GM04504 (cell line): ENCODE data around the gene ALDH2.
"Not testable (repeated sequence)": the region's sequence is repeated elsewhere in the genome, so short reads cannot be mapped to it uniquely, and the experiment has no call there.

Source experiments
- DNase-seq: peaks from one replicate; pipeline ENCODE4 v3.0.0-alpha.2; 2012; ENCODE audit warnings: low read depth

ALDH2 gene

GRCh38 chr12:111826316-111826715 lies 59.6 kb downstream of the ALDH2 start:
- no peak for DNase-seq

GRCh38 chr12:111826992-111827391 lies 60.3 kb downstream of the ALDH2 start:
- no peak for DNase-seq

GRCh38 chr12:111827907-111828306 lies 61.2 kb downstream of the ALDH2 start:
- DNase-seq, result no peak

- DNase-seq, result no peak
Observed at GRCh38 chr12:111828338-111828979, 61.7 kb downstream of the ALDH2 start.

DNA sequence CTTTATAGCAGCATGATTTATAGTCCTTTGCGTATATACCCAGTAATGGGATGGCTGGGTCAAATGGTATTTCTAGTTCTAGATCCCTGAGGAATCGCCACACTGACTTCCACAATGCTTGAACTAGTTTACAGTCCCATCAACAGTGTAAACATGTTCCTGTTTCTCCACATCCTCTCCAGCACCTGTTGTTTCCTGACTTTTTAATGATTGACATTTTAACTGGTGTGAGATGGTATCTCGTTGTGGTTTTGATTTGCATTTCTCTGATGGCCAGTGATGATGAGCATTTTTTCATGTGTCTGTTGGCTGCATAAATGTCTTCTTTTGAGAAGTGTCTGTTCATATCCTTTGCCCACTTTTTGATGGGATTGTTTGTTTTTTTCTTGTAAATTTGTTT lies 62.9 kb downstream of the ALDH2 start:
- DNase-seq, result not testable (repeated sequence)

DNA sequence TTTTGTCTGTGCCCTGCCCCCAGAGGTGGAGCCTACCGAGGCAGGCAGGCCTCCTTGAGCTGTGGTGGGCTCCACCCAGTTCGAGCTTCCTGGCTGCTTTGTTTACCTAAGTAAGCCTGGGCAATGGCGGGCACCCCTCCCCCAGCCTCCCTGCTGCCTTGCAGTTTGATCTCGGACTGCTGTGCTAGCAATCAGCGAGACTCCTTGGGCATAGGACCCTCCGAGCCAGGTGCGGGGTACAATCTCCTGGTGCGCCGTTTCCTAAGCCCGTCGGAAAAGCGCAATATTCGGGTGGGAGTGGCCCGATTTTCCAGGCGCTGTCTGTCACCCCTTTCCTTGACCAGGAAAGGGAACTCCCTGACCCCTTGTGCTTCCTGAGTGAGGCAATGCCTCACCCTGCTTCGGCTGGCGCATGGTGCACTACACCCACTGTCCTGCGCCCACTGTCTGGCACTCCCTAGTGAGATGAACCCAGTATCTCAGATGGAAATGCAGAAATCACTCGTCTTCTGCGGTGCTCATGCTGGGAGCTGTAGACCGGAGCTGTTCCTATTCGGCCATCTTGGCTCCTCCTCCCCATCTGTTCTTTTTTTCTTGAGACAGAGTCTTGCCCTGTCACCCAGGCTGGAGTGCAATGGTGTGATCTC lies 68.1 kb downstream of the ALDH2 start:
- DNase-seq, result not testable (repeated sequence)

GRCh38 chr12:111835531-111836181 lies 68.9 kb downstream of the ALDH2 start:
- not testable (repeated sequence) for DNase-seq

DNA sequence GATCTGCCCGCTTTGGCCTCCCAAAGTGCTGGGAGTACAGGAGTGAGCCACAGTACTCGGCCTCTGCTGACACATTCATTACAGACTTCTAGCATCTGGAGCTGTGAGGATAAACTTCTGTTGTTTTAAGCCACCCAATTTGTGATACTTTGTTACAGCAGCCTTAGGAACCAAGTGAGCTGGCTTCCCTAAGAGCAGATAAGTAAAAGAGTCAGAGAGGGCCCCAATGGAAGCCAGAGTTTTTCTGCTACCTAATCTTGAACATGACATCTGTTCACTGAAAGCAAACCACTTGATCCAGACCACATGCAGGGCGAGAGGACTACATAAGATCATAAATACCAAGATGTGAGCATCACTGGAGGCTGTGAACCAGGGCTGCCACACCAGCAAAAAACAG lies 71.6 kb downstream of the ALDH2 start:
- no peak for DNase-seq

DNA sequence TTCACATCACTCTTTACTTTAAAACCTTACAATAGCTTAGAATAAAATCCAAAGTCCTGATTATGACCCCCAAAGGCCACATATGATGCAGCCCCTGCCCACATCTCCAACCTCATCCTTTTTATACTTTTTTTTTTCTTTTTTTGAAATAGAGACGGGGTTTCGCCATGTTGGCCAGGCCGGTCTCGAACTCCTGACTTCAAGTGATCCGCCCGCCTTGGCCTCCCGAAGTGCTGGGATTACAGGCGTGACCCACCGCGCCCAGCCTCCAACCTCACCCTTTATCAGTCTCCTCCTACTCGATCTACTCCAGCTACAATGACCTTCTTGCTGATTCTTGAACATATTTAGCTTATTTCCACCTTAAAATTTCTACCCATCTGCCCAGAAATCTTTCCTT lies 74.1 kb downstream of the ALDH2 start:
- DNase-seq, result no peak

GRCh38 chr12:111841236-111841749 lies 74.6 kb downstream of the ALDH2 start:
- DNase-seq, result no peak

DNA sequence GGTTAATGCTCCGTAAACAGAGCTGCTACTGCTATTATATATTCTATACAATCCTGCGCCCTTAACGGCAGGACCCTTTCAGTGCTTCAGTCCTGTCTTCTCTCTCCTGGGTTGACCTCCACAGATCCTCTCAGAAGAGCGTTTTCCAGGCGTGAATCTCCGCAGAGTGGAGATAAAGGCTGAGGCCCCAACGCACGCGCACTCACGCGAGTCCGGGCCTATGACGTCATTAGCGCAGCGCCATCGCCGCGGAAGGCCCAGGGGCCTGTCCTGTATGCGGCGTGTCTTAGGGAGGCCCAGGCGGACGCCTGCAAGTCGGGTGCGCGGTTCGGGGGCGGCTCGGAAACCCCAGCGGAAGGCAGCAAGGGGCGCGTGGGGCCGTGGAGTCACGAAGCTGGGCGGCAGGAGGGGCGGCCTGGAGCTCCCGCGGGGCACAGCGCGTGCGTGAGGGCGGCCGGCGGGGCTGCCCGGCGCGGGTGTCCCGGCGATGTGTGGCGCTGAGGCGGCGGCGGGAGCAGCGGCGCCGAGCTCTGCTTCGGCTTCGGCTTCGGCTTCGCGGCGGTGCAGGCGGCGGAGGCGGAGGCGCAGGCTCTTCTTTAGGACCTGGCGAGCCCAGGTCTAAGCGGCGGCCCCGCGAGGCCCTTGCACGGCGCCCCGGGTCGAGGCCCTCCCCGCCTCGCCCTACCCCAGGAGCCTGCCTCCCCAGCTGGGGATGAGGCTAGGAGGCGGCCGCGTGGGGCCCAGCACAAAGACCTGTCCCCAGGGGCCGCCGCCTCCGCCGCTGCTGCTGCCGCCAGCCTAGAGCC lies 75.2 kb downstream of the ALDH2 start, which contains the start of gene MAPKAPK5:
MAPKAPK5 (plus strand) TSS at position 479 of the 806 bp plus-strand sequence. CDS start 506 bp downstream, outside the sequence.
- peak; percentile 88 for DNase-seq

- no peak for DNase-seq
Observed at GRCh38 chr12:111842556-111843396, 76.0 kb downstream of the ALDH2 start.

DNA sequence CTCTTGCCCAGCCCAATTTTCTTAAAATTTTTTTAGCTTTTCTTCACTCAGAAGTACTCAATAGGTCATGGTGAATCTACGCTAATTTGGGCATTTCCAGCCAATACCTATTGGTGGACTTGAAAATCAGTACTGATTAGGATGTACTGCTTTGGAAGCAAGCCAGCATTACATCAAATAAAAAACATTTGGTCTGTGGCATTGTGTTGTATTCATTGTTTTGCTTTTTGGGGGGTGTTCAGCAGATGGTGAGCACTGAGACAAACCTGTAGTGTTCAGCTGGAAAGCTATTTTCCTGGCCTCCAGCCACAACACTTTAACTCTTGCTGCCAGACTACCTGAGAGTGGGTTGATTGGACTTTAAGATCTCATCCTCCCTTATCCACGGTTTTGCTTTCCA lies 79.3 kb downstream of the ALDH2 start:
- no peak for DNase-seq

- DNase-seq, result no peak
Observed at GRCh38 chr12:111850526-111850925, 83.8 kb downstream of the ALDH2 start.

- DNase-seq, result no peak
Observed at GRCh38 chr12:111858186-111858585, 91.5 kb downstream of the ALDH2 start.

DNA sequence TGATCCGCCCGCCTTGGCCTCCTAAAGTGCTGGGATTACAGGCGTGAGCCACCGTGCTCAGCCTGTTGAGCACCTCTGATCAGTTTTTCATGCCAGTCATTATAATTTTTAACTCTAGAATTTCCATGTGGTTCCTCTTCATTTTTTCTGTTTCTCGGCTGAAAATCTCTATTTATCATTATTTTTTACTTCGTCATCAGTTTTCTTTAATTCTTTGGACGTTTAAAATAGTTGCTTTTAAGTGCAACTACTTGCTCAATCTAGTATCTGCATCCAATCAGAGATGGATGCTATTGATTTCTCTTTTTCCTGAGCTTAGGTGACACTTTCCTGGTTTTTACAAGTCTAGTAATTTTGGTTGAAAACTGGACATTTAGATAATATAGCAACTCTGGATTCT lies 92.0 kb downstream of the ALDH2 start:
- DNase-seq, result no peak

- no peak for DNase-seq
Observed at GRCh38 chr12:111864913-111865312, 98.2 kb downstream of the ALDH2 start.
